Immature natural killer cell (primary cell): ENCODE results near the gene PMPCB. TPM values are rescaled to one million over a fixed set of nuclear protein-coding genes. Genes with fewer than 3 reads are reported as not detected.
"Not testable (repeated sequence)": the region's sequence is repeated elsewhere in the genome, so short reads cannot be mapped to it uniquely, and the experiment has no call there.

Experiments used
- DNase-seq, 3 donors: peaks; one replicate each; pipeline ENCODE4 v3.0.0; 2022; ENCODE audit warnings: mixed read lengths in 1 of 3
- H3K27ac Mint-ChIP-seq, 6 donors: one replicate each; pipeline ENCODE4 v1.8.0; 2020; ENCODE audit warnings: mixed read lengths in 6 of 6, mild to moderate bottlenecking in 5 of 6, inconsistent platforms in 4 of 6, moderate library complexity in 3 of 6
- H3K27me3 Mint-ChIP-seq, 3 donors: one replicate each; pipeline ENCODE4 v1.8.0; 2020 to 2021; ENCODE audit warnings: low read depth in 3 of 3, mild to moderate bottlenecking in 3 of 3, mixed read lengths in 3 of 3, moderate library complexity in 3 of 3, inconsistent platforms in 1 of 3
- H3K36me3 Mint-ChIP-seq, 3 donors: one replicate each; pipeline ENCODE4 v1.8.0; 2020; ENCODE audit warnings: mixed read lengths in 3 of 3, inconsistent platforms in 2 of 3, mild to moderate bottlenecking in 2 of 3
- H3K4me1 Mint-ChIP-seq, 2 donors: one replicate each; pipeline ENCODE4 v1.8.0; 2020; ENCODE audit warnings: inconsistent platforms in 2 of 2, mild to moderate bottlenecking in 2 of 2, mixed read lengths in 2 of 2, moderate library complexity in 1 of 2
- H3K4me3 Mint-ChIP-seq, 5 donors: one replicate each; pipeline ENCODE4 v1.8.0; 2020; ENCODE audit warnings: mild to moderate bottlenecking in 5 of 5, mixed read lengths in 5 of 5, inconsistent platforms in 3 of 5, moderate library complexity in 3 of 5
- H3K9me3 Mint-ChIP-seq, 6 donors: one replicate each; pipeline ENCODE4 v1.8.0; 2020; ENCODE audit warnings: mild to moderate bottlenecking in 6 of 6, mixed read lengths in 6 of 6, inconsistent platforms in 4 of 6, moderate library complexity in 3 of 6
- polyA plus RNA-seq, 3 donors: library from polyadenylated mRNA; unstranded; fragments of 300-500 nt; fragmentation: Illumina TruSeq; gene quantifications; one replicate each; pipeline ENCODE4 v1.2.3, GENCODE V29; 2021

The PMPCB gene, protein sequence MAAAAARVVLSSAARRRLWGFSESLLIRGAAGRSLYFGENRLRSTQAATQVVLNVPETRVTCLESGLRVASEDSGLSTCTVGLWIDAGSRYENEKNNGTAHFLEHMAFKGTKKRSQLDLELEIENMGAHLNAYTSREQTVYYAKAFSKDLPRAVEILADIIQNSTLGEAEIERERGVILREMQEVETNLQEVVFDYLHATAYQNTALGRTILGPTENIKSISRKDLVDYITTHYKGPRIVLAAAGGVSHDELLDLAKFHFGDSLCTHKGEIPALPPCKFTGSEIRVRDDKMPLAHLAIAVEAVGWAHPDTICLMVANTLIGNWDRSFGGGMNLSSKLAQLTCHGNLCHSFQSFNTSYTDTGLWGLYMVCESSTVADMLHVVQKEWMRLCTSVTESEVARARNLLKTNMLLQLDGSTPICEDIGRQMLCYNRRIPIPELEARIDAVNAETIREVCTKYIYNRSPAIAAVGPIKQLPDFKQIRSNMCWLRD
- 10 to 100 TPM; 43.0 to 60.7 (median 54.8) TPM for polyA plus RNA-seq

DNA sequence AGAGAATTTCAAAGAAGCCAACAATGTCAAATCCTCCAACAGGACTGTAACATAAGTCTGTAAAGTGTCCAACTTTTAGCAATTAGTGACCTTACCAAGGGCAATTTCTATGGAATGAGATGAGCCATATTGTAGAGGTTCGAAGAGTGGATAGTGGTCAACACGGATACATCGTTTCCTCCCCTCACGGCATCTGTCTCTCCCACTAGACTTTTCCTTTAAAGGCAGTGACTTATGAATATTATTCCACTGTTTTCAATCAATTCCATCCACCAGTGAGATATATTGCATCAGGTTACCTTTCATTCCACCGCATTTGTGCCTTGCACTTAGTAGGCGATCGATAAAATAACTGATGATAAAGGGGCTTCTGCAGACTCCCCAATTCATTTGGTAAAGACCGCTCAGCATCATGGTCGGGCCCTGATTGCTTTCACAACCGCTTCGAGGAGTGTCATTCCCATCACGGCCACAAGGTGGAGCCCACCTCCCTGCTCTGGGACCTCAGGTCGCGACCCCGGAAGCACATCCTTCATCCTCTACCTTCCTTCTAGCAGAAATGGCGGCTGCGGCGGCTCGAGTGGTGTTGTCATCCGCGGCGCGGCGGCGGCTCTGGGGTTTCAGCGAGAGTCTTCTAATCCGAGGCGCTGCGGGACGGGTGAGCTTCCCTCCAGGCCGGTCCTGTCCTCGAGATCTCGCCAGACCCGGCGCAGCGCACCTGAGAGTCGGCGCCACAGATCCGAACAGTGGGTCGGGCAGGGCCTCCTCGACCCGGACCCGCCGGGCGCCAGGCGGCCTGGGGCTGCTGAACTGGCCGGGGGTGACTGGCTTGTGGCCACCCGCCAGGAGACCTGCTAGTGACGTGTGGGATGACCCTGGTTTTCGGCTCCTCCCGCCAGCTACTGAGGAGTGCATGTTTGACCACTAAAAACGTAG, at the start of gene PMPCB:
TSS of gene PMPCB (plus strand) at position 535 of the 936 bp plus-strand sequence. CDS start at position 560, 25 bp downstream.
- Mint-ChIP-seq H3K4me3 (peak within 1 kb of the TSS; percentile 87 to 89 (median 89)), H3K27ac (peak within 1 kb of the TSS; percentile 90 to 93 (median 92)), H3K27me3 (peaks cover 0 to 5% (median 3%) of the 10 kb centered on the region in 3 donors), H3K9me3 (no peaks in the 10 kb centered on the region), H3K4me1 (peaks cover 21 to 43% of the 10 kb centered on the region in 2 donors), H3K36me3 (peaks cover 0 to 13% (median 4%) of the 10 kb centered on the region in 3 donors)
- peak; percentile 91 to 93 (median 92) for DNase-seq

- not testable (repeated sequence) for H3K27me3 Mint-ChIP-seq, H3K36me3 Mint-ChIP-seq, H3K4me1 Mint-ChIP-seq, DNase-seq, H3K27ac Mint-ChIP-seq, H3K9me3 Mint-ChIP-seq, H3K4me3 Mint-ChIP-seq
Measured at GRCh38 chr7:103253699-103254506, 43.3 kb upstream of the PMPCB start.

- not testable (repeated sequence) for H3K27ac Mint-ChIP-seq, DNase-seq, H3K36me3 Mint-ChIP-seq, H3K4me1 Mint-ChIP-seq, H3K4me3 Mint-ChIP-seq, H3K27me3 Mint-ChIP-seq, H3K9me3 Mint-ChIP-seq
Measured at GRCh38 chr7:103264054-103264453, 33.2 kb upstream of the PMPCB start.

DNA sequence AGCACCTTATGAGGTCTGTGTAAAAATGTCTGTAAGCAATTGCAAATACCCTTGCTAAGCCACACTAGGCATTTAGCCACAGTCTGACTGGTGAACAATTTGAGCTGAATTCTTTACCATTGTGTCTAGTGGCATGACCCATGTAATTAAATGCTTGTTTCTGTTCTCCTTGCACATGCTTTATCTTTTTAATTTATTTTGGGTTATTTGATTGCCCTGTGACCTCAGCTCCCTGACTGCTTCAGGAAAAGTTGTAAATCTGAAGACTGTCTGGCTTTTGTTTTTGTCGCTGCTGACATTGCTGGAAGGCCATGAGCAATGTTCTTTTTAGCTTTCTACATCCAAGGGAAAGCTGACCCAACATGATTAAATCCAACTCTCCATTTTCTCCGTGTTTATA, 31.0 kb upstream of the PMPCB start:
- not testable (repeated sequence) for DNase-seq, H3K9me3 Mint-ChIP-seq, H3K27me3 Mint-ChIP-seq, H3K4me3 Mint-ChIP-seq, H3K4me1 Mint-ChIP-seq, H3K27ac Mint-ChIP-seq, H3K36me3 Mint-ChIP-seq

DNA sequence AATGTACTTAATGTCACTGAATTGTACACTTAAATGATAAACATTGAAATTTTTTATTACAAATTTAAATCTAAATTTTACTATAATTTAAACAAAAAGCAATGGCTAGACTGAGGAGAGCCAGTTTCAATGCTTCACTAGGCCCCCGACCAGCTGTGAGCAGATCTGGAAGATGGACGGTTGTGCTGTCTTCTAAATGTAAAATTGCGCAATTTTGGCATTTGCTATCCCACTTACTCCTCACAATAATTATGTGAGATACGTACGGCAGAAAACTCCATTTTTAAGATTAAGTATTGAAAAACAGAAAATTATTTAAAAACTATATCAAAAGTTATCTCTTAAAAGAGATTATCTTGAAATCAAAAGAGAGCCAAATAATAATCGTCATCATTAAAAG, 23.9 kb upstream of the PMPCB start:
- DNase-seq, H3K4me1 Mint-ChIP-seq, H3K27me3 Mint-ChIP-seq, H3K27ac Mint-ChIP-seq, H3K4me3 Mint-ChIP-seq, H3K36me3 Mint-ChIP-seq, H3K9me3 Mint-ChIP-seq: not testable (repeated sequence)

- not testable (repeated sequence) for H3K36me3 Mint-ChIP-seq, H3K9me3 Mint-ChIP-seq, H3K27me3 Mint-ChIP-seq, H3K27ac Mint-ChIP-seq, DNase-seq, H3K4me3 Mint-ChIP-seq
- peaks cover 8 to 11% of the 10 kb centered on the region in 2 donors for H3K4me1 Mint-ChIP-seq
Measured at GRCh38 chr7:103274867-103275266, 22.4 kb upstream of the PMPCB start.

GRCh38 chr7:103278195-103278594, 19.0 kb upstream of the PMPCB start:
- H3K9me3 Mint-ChIP-seq, H3K36me3 Mint-ChIP-seq, DNase-seq, H3K4me3 Mint-ChIP-seq: not testable (repeated sequence)
- H3K27ac Mint-ChIP-seq = peak overlapping the region in 2 of 6 donors; percentile 22 to 60
- H3K27me3 Mint-ChIP-seq = peaks cover 8 to 15% (median 11%) of the 10 kb centered on the region in 3 donors
- H3K4me1 Mint-ChIP-seq = peaks cover 24 to 31% of the 10 kb centered on the region in 2 donors

GRCh38 chr7:103279636-103279962, 17.6 kb upstream of the PMPCB start:
- H3K27me3 Mint-ChIP-seq = peaks cover 8 to 15% (median 11%) of the 10 kb centered on the region in 3 donors
- peaks cover 24 to 31% of the 10 kb centered on the region in 2 donors for H3K4me1 Mint-ChIP-seq
- H3K36me3 Mint-ChIP-seq, H3K9me3 Mint-ChIP-seq, DNase-seq: not testable (repeated sequence)
- H3K4me3 Mint-ChIP-seq = peak overlapping the region; percentile 94 to 99 (median 97)
- H3K27ac Mint-ChIP-seq = peak overlapping the region; percentile 91 to 100 (median 98)

DNA sequence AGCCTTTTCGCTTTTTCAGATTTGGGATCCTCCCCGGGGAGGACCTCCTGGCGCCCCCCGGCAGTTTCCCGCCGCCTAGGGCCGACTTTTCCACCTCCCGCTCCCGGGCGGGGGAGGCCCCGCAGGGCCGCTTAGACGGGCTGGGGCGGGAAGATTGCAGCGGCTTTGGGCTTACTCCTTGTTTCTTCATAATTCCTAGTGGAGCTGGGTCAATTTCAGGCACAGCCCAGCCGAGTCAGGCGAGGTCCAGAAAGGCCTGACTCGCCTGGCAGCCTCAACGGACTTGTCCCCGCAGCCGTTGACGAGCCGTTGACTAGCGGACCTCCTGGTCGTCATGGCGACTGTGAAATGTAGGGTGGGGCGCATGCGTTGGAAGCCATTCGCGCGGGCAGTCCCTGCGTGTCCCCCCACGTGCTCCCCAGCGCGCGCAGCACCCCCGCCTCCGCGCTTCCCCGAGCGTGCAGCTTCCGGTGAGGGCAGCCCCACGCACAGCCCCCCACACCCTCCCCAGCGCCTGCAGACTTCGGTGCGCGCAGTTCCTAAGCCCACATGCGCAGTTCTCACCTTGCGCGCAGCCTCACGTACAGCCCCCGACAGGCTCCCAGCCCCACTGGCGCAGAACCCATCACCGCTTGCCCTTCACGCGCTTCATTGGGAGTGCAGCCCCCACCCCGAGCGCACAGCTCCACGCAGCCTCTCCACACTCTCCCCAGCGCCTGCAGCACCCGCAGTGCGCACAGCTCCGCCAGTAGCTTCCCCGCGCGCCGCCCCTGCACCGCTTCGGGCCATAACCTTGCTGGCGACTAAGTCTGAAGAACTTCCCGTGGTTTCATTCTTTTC, 17.1 kb upstream of the PMPCB start:
- not testable (repeated sequence) for H3K36me3 Mint-ChIP-seq, H3K9me3 Mint-ChIP-seq
- peak overlapping the region; percentile 94 to 99 (median 97) for H3K4me3 Mint-ChIP-seq
- H3K27ac Mint-ChIP-seq = peak overlapping the region; percentile 95 to 100 (median 98)
- peak; percentile 91 to 95 (median 92) for DNase-seq
- peaks cover 24 to 31% of the 10 kb centered on the region in 2 donors for H3K4me1 Mint-ChIP-seq
- H3K27me3 Mint-ChIP-seq = peaks cover 8 to 15% (median 11%) of the 10 kb centered on the region in 3 donors

GRCh38 chr7:103280803-103281155, 16.5 kb upstream of the PMPCB start:
- not testable (repeated sequence) for H3K36me3 Mint-ChIP-seq, DNase-seq, H3K9me3 Mint-ChIP-seq
- peak overlapping the region; percentile 94 to 99 (median 97) for H3K4me3 Mint-ChIP-seq
- peak overlapping the region; percentile 95 to 100 (median 98) for H3K27ac Mint-ChIP-seq
- H3K27me3 Mint-ChIP-seq = peaks cover 8 to 15% (median 11%) of the 10 kb centered on the region in 3 donors
- peaks cover 24 to 31% of the 10 kb centered on the region in 2 donors for H3K4me1 Mint-ChIP-seq

GRCh38 chr7:103282802-103283427, 14.3 kb upstream of the PMPCB start:
- not testable (repeated sequence) for H3K9me3 Mint-ChIP-seq, H3K36me3 Mint-ChIP-seq, H3K4me3 Mint-ChIP-seq, H3K27ac Mint-ChIP-seq, DNase-seq
- Mint-ChIP-seq H3K27me3 (peaks cover 9 to 15% (median 11%) of the 10 kb centered on the region in 3 donors), H3K4me1 (peaks cover 24 to 31% of the 10 kb centered on the region in 2 donors)

- no peak for DNase-seq
- H3K9me3 Mint-ChIP-seq = no peaks in the 10 kb centered on the region
- H3K27me3 Mint-ChIP-seq = peaks cover 5 to 7% (median 7%) of the 10 kb centered on the region in 3 donors
- H3K36me3 Mint-ChIP-seq = no peaks in the 10 kb centered on the region
- H3K4me3 Mint-ChIP-seq = no peak overlapping the region
- H3K4me1 Mint-ChIP-seq = peaks cover 6 to 16% of the 10 kb centered on the region in 2 donors
- H3K27ac Mint-ChIP-seq = no peak overlapping the region
Measured at GRCh38 chr7:103292122-103292521, 5.1 kb upstream of the PMPCB start.
